Heart left ventricle (tissue), 16 donors: ENCODE data around the gene GNG7. TPM values are rescaled to one million over a fixed set of nuclear protein-coding genes. Genes with fewer than 3 reads are reported as not detected.

ENCODE experiments used
- ATAC-seq, 4 donors: fragments of 200-7000 bp; cut with Tn5 transposase; one replicate each; pipeline ENCODE4 v1.9.1; 2020 to 2022; ENCODE audit warnings: moderate library complexity in 4 of 4, mild to moderate bottlenecking in 3 of 4, moderate number of reproducible peaks in 1 of 4
- DNase-seq, 5 donors: peaks; one replicate each; pipeline ENCODE4 v3.0.0-alpha.2; 2020
- H3K27ac ChIP-seq, 12 donors: fragments of 200-600 bp; sonication (generic) in 4 of 12; one replicate each; pipeline versions ENCODE4 v1.5.0 to v1.8.0; 2016 to 2022; ENCODE audit warnings: mild to moderate bottlenecking in 2 of 12
- H3K27me3 ChIP-seq, 9 donors: fragments of 200-600 bp; sonication (generic) in 2 of 9; one replicate each; pipeline versions ENCODE4 v1.5.1 to v1.8.0; 2016 to 2022; ENCODE audit warnings: mild to moderate bottlenecking in 3 of 9
- H3K36me3 ChIP-seq, 9 donors: fragments of 200-600 bp; sonication (generic) in 2 of 9; one replicate each; pipeline versions ENCODE4 v1.5.0 to v1.8.0; 2018 to 2022; ENCODE audit warnings: mild to moderate bottlenecking in 2 of 9
- H3K4me1 ChIP-seq, 12 donors: fragments of 200-600 bp; sonication (generic) in 4 of 12; one replicate each; pipeline versions ENCODE4 v1.5.0 to v1.8.0; 2016 to 2022; ENCODE audit warnings: mild to moderate bottlenecking in 3 of 12
- H3K4me3 ChIP-seq, 12 donors: fragments of 200-600 bp; sonication (generic) in 4 of 12; one replicate each; pipeline versions ENCODE4 v1.5.0 to v1.8.0; 2017 to 2022; ENCODE audit warnings: mild to moderate bottlenecking in 9 of 12, moderate library complexity in 4 of 12
- H3K9me3 ChIP-seq, 12 donors: fragments of 200-600 bp; sonication (generic) in 4 of 12; one replicate each; pipeline versions ENCODE4 v1.5.0 to v1.8.0; 2016 to 2022; ENCODE audit warnings: mild to moderate bottlenecking in 1 of 12
- POLR2A ChIP-seq, 2 donors: fragments of 450-650 bp; IDR thresholded peaks; one replicate each; pipeline ENCODE4 v1.6.1; 2017; ENCODE audit warnings: antibody characterized with exemption in 2 of 2, mild to moderate bottlenecking in 2 of 2, moderate library complexity in 2 of 2
- WGBS, 4 donors: extraction: QIAGEN DNeasy Blood & Tissue Kit in 2 of 4; methylation state at CpG; one replicate each; pipeline versions ENCODE4 v1.1.5 to v1.1.7; 2013 to 2018; 5-methylcytosine and 5-hydroxymethylcytosine counted together
- intact Hi-C, 10 donors: fragments of 100-400 bp; cut with DNase I; formaldehyde crosslinking; loops; one replicate each; pipeline versions ENCODE4 v1.11.1 to v1.14.2; 2022
- polyA plus RNA-seq, 2 donors: library from polyadenylated mRNA; stranded (reverse); fragments of 200-250 nt; gene quantifications; one replicate each; pipeline ENCODE4 v1.2.3, GENCODE V29; 2013
- total RNA-seq, 9 donors: library from RNA; depleted of rRNA in 2 of 9; stranded (reverse); fragments of >200 nt in 2 of 9; fragmentation: NEBNext Ultra II Directional in 3 of 9; extraction: Animal tissue kit (Norgen Biotek cat#: 25700) in 3 of 9; gene quantifications; one replicate each; pipeline versions ENCODE4 v1.1.0 to v1.2.4, GENCODE V29; 2016 to 2023
- TF ChIP-seq, protein P1 (sequence below), 12 donors: fragments of 200-600 bp; sonication (generic) in 4 of 12; IDR thresholded peaks; one replicate each; pipeline versions ENCODE4 v1.5.0 to v1.8.0; 2018 to 2022; ENCODE audit warnings: antibody characterized with exemption in 12 of 12, mild to moderate bottlenecking in 5 of 12
- donor health status: ischemic (EF 13 %, LVEDD 7.1; RV severe dilation, severe dysfunction).
- donor health status: healthy with polysubstance abuse.
- donor health status: DM: no; HTN: yes; CAD: no.
- donor health status: DM: no; HTN: no; CAD: no.
- donor health status: ischemic (EF 25% LVEDD 6.9; RV normal size, moderate dysfunction).
- donor health status: ischemic (EF 25% LVEDD 5.7; RV mildly dilated, moderate dysfunction).
- donor health status: healthy.
- donor health status: DM: yes; HTN: yes; CAD: no.
- donor health status: ischemic (EF 35%, LVEDD 5.7; RV mildly dilated, moderate dysfunction).
- donor health status: nonischemic (EF 11% LVEDD 7.7; RV severe dilation, severe dysfunction).
- donor health status: DM: yes; HTN: yes; CAD: no.
- donor health status: PGD.
- donor health status: ischemic (EF 29% LVEDD 5.4; RV normal size, mild dysfunction).
- donor health status: nonischemic (EF 23%, LVEDD 6.1; RV moderate dilation, normal function).

Gene GNG7
- total and polyA plus RNA-seq, 11 donors, result 11.7 to 46.4 (median 24.0) TPM

DNA sequence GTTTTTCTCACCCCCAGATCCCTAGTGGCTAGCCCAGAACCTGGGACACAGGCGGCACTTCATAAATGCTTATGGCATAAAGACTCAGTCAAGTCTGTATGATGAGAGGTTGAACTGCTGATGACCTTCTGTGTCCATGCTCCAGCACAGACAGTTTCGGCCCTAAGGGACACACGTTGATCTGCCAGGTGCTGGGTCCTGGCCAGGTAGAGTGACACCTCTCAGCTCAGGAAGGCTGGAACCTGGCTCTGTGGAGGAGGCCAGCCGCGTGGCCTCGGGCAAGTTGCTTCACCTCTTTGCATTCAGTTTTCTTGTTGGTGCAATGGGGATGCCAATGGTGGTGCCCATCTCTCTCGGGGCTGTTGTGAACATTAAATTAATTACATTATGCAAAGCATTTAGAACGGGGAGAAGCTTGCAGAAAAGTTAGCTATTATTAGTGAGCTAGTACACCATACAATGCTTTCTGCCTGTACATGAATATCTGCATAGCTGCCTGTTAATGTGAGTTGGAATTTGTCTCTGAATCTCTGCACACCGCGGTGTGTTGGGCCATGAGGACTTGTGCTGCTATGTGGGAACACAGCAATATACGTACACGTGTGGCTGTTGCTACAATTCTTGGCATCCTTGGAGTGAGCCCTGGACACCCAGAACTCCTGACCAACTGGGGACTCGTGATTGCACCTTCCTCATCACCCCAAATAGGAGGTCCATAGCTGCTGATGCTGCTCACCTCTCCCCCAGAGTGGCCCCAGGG lies 218.1 kb downstream of the GNG7 start:
- no peak for TF ChIP-seq POLR2A (IDR thresholded peaks at IDR 0.05)
- TF ChIP-seq, protein P1, sequence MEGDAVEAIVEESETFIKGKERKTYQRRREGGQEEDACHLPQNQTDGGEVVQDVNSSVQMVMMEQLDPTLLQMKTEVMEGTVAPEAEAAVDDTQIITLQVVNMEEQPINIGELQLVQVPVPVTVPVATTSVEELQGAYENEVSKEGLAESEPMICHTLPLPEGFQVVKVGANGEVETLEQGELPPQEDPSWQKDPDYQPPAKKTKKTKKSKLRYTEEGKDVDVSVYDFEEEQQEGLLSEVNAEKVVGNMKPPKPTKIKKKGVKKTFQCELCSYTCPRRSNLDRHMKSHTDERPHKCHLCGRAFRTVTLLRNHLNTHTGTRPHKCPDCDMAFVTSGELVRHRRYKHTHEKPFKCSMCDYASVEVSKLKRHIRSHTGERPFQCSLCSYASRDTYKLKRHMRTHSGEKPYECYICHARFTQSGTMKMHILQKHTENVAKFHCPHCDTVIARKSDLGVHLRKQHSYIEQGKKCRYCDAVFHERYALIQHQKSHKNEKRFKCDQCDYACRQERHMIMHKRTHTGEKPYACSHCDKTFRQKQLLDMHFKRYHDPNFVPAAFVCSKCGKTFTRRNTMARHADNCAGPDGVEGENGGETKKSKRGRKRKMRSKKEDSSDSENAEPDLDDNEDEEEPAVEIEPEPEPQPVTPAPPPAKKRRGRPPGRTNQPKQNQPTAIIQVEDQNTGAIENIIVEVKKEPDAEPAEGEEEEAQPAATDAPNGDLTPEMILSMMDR (IDR thresholded peaks at IDR 0.05), result no peak
- H3K27me3 ChIP-seq, result peaks cover 0 to 12% (median 0%) of the 10 kb centered on the region in 9 donors
- peaks cover 2 to 20% (median 13%) of the 10 kb centered on the region in 12 donors for H3K4me1 ChIP-seq
- ATAC-seq, result no peak
- H3K9me3 ChIP-seq, result peaks cover 0 to 21% (median 10%) of the 10 kb centered on the region in 12 donors
- WGBS, 4 donors, result 80 to 88% (median 85%) methylated on average over 12 to 13 of the region's 13 CpGs
- intact Hi-C loops, result no loop called here
- H3K4me3 ChIP-seq, result no peak overlapping the region
- no peak for DNase-seq
- no peak overlapping the region for H3K27ac ChIP-seq
- H3K36me3 ChIP-seq, result no peaks in the 10 kb centered on the region

DNA sequence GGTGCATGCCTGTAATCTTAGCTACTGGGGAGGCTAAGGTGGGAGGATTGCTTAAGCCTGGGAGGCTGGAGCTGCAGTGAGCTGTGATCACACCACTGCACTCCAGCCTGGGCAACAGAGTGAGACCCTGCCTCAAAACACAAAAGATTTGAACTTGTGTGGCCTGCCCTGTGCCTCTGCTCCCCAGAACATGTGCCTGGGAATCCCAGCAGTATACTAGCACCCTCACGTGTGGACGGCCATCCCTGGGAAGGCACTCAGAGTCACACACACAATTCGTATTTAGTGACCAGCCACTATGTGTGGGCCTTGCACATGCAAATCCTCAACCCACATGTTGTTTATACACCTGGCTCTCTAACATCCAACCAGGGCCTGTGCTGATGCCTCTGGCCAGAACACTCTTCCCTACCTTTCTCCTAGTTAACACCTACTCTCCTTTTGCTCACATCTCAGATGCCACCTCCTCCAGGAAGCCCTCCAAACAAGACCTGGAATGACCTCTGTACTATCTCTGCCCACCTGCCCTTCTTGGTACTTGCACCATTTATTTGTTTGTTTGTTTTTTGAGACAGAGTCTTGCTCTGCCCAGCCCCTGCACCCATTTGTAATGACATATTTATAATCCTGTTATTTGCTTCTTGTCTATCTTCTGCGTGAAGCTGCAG lies 218.9 kb downstream of the GNG7 start:
- DNase-seq (no peak), ATAC-seq (no peak)
- no peaks in the 10 kb centered on the region for H3K36me3 ChIP-seq
- no peak overlapping the region for H3K27ac ChIP-seq
- 85 to 91% (median 87%) methylated on average over 4 of the region's 4 CpGs for WGBS, 4 donors
- no peak overlapping the region for H3K4me3 ChIP-seq
- H3K4me1 ChIP-seq, result peaks cover under 1 to 21% (median 15%) of the 10 kb centered on the region in 12 donors
- intact Hi-C loops, result no loop called here
- no peak for TF ChIP-seq POLR2A (IDR thresholded peaks at IDR 0.05)
- TF ChIP-seq, protein P1 (IDR thresholded peaks at IDR 0.05), result no peak
- H3K27me3 ChIP-seq, result peaks cover 0 to 5% (median 0%) of the 10 kb centered on the region in 9 donors
- H3K9me3 ChIP-seq, result peaks cover 0 to 21% (median 10%) of the 10 kb centered on the region in 12 donors

DNA sequence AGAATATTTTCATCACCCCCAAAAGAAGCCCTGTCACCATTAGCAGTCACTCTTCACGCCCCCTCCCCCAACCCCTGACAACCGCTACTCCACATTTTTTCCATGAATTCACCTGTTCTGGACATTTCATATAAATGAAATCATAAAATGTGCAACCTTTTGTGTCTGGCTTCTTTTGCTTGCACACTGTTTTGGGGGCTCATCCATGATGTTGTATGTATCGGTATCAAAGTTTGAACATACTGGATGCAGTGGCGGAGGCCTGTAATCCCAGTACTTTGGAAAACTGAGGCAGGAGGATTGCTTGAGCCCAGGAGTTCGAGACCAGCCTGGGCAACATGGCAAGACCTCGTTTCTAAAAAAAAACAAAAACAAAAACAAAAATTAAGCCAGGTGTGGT lies 219.4 kb downstream of the GNG7 start:
- H3K4me3 ChIP-seq, result no peak overlapping the region
- no peak for TF ChIP-seq POLR2A (IDR thresholded peaks at IDR 0.05)
- TF ChIP-seq, protein P1 (IDR thresholded peaks at IDR 0.05), result no peak
- H3K4me1 ChIP-seq, result peaks cover 0 to 20% (median 15%) of the 10 kb centered on the region in 12 donors
- peaks cover 0 to 2% (median 0%) of the 10 kb centered on the region in 9 donors for H3K36me3 ChIP-seq
- intact Hi-C loops, result no loop called here
- H3K9me3 ChIP-seq, result peaks cover 0 to 21% (median 10%) of the 10 kb centered on the region in 12 donors
- 85 to 89% (median 86%) methylated on average over 6 of the region's 6 CpGs for WGBS, 4 donors
- H3K27ac ChIP-seq, result no peak overlapping the region
- peaks cover 0 to under 1% (median 0%) of the 10 kb centered on the region in 9 donors for H3K27me3 ChIP-seq
- ATAC-seq, result no peak
- DNase-seq, result no peak

DNA sequence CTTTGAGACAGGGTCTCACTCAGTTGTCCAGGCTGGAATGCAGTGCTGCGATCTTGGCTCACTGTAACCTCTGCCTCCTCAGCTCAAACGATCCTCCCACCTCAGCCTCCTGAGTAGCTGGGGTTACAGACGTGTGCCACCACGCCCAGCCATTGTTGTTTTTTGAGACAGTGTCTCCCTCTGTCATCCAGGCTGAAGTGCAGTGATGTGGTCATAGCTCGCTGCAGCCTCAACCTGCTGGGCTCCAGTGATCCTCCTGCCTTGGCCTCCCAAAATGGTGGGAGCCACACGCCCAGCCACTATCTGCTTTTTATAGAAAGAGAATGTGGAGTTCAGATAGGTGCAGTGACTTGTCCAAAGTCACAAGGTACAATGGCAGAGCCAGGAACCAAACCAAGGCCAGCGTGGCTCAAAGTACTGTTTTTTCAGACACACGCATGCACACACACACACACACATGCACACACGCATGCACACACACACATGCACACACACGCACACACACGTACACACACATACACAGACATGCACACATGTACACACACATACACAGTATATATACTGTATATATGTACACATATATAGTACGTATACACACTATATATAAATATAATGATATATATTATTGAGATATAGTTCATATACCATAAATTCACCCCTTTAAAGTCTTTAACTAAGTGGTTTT lies 220.0 kb downstream of the GNG7 start:
- H3K9me3 ChIP-seq, result peaks cover 0 to 21% (median 10%) of the 10 kb centered on the region in 12 donors
- TF ChIP-seq, protein P1 (IDR thresholded peaks at IDR 0.05), result no peak
- no peak for TF ChIP-seq POLR2A (IDR thresholded peaks at IDR 0.05)
- no peak overlapping the region for H3K27ac ChIP-seq
- no peaks in the 10 kb centered on the region for H3K27me3 ChIP-seq
- DNase-seq, result no peak
- H3K4me3 ChIP-seq, result no peak overlapping the region
- H3K4me1 ChIP-seq, result peaks cover 0 to 21% (median 16%) of the 10 kb centered on the region in 12 donors
- intact Hi-C loops, result no loop called here
- ATAC-seq, result no peak
- 70 to 86% (median 79%) methylated on average over 12 of the region's 12 CpGs for WGBS, 4 donors
- peaks cover 0 to 8% (median 0%) of the 10 kb centered on the region in 9 donors for H3K36me3 ChIP-seq
